ENCODE measurements around the gene AGAP3. TPM values are rescaled to one million over a fixed set of nuclear protein-coding genes. Genes with fewer than 3 reads are reported as not detected.
A peak's percentile ranks its signal among the peaks of the same experiment; 100 is the strongest.

Gene AGAP3
- total RNA-seq, 1 donor from 2014 or later, result 156 TPM

GRCh38 chr7:151064993-151065392, 21.3 kb upstream of the AGAP3 start:
- H4K20me1 ChIP-seq (ENCODE audit: insufficient read depth, low read length), result peaks cover 80% of the 10 kb centered on the region

GRCh38 chr7:151065516-151065915, 20.8 kb upstream of the AGAP3 start:
- H3K79me2 ChIP-seq (ENCODE audit: insufficient read depth, low read length), result peaks cover 49% of the 10 kb centered on the region
- H3K9me3 Mint-ChIP-seq (ENCODE audit: unreplicated experiment), result no peaks in the 10 kb centered on the region
- H3K27me3 ChIP-seq (ENCODE audit: insufficient read depth, low read length), result no peaks in the 10 kb centered on the region
- no peak overlapping the region for H2AFZ ChIP-seq (ENCODE audit: low read depth, low read length)
- H3K4me1 ChIP-seq (ENCODE audit: insufficient read depth, low read length), result peaks cover 31% of the 10 kb centered on the region
- DNase-seq (ENCODE audit: low read depth), result no peak
- H3K27ac Mint-ChIP-seq (ENCODE audit: unreplicated experiment), result peak overlapping the region; percentile 77
- H3K4me2 ChIP-seq (ENCODE audit: low read length), result no peak overlapping the region
- no peak for FAIRE-seq
- H3K4me1 Mint-ChIP-seq (ENCODE audit: low read depth, unreplicated experiment), result peaks cover 19% of the 10 kb centered on the region
- H3K36me3 ChIP-seq (ENCODE audit: insufficient read depth, low read length), result peaks cover 28% of the 10 kb centered on the region
- H3K36me3 Mint-ChIP-seq (ENCODE audit: low read depth, unreplicated experiment), result peaks cover 11% of the 10 kb centered on the region
- H3K9me3 ChIP-seq (ENCODE audit: insufficient read depth, low read depth, low read length), result no peaks in the 10 kb centered on the region
- no peak overlapping the region for H3K27ac ChIP-seq (ENCODE audit: low read depth, low read length)
- H3K4me3 ChIP-seq (ENCODE audit: insufficient read depth, low read depth, low read length), result no peak overlapping the region
- no peaks in the 10 kb centered on the region for H3K27me3 Mint-ChIP-seq (ENCODE audit: low read depth, unreplicated experiment)
- H3K4me3 Mint-ChIP-seq (ENCODE audit: unreplicated experiment), result no peak overlapping the region
- no peak overlapping the region for H3K9ac ChIP-seq (ENCODE audit: low read length)
- TF ChIP-seq EZH2 (IDR thresholded peaks at IDR 0.05; ENCODE audit: insufficient read depth, low read length) (no peak), CTCF (IDR thresholded peaks at IDR 0.05; ENCODE audit: insufficient read depth, low read depth, low read length) (no peak)
- H4K20me1 ChIP-seq (ENCODE audit: insufficient read depth, low read length), result peaks cover 77% of the 10 kb centered on the region

More at GRCh38 chr7:151064993-151065392, 21.3 kb upstream of the AGAP3 start:
- Histone ChIP-seq H3K9ac (ENCODE audit: low read length) (no peak overlapping the region), H3K4me1 (ENCODE audit: insufficient read depth, low read length) (peaks cover 35% of the 10 kb centered on the region), H3K4me2 (ENCODE audit: low read length) (no peak overlapping the region), H3K4me3 (ENCODE audit: insufficient read depth, low read depth, low read length) (no peak overlapping the region), H3K27ac (ENCODE audit: low read depth, low read length) (no peak overlapping the region), H3K79me2 (ENCODE audit: insufficient read depth, low read length) (peaks cover 54% of the 10 kb centered on the region), H3K27me3 (ENCODE audit: insufficient read depth, low read length) (no peaks in the 10 kb centered on the region), H3K9me3 (ENCODE audit: insufficient read depth, low read depth, low read length) (no peaks in the 10 kb centered on the region), H2AFZ (ENCODE audit: low read depth, low read length) (no peak overlapping the region), H3K36me3 (ENCODE audit: insufficient read depth, low read length) (peaks cover 28% of the 10 kb centered on the region)
- no peaks in the 10 kb centered on the region for H3K9me3 Mint-ChIP-seq (ENCODE audit: unreplicated experiment)
- no peaks in the 10 kb centered on the region for H3K27me3 Mint-ChIP-seq (ENCODE audit: low read depth, unreplicated experiment)
- no peak overlapping the region for H3K4me3 Mint-ChIP-seq (ENCODE audit: unreplicated experiment)
- no peak for DNase-seq (ENCODE audit: low read depth)
- peaks cover 19% of the 10 kb centered on the region for H3K4me1 Mint-ChIP-seq (ENCODE audit: low read depth, unreplicated experiment)
- H3K27ac Mint-ChIP-seq (ENCODE audit: unreplicated experiment), result peak overlapping the region; percentile 77
- FAIRE-seq, result no peak
- no peak for TF ChIP-seq EZH2 (IDR thresholded peaks at IDR 0.05; ENCODE audit: insufficient read depth, low read length)
- TF ChIP-seq CTCF (IDR thresholded peaks at IDR 0.05; ENCODE audit: insufficient read depth, low read depth, low read length), result no peak
- H3K36me3 Mint-ChIP-seq (ENCODE audit: low read depth, unreplicated experiment), result peaks cover 11% of the 10 kb centered on the region

GRCh38 chr7:151066273-151066974, 19.9 kb upstream of the AGAP3 start:
- TF ChIP-seq CTCF (IDR thresholded peaks at IDR 0.05; ENCODE audit: insufficient read depth, low read depth, low read length) (no peak), EZH2 (IDR thresholded peaks at IDR 0.05; ENCODE audit: insufficient read depth, low read length) (no peak)
- Histone ChIP-seq H3K9me3 (ENCODE audit: insufficient read depth, low read depth, low read length) (no peaks in the 10 kb centered on the region), H3K9ac (ENCODE audit: low read length) (no peak overlapping the region), H3K4me2 (ENCODE audit: low read length) (no peak overlapping the region), H3K4me3 (ENCODE audit: insufficient read depth, low read depth, low read length) (no peak overlapping the region), H3K27me3 (ENCODE audit: insufficient read depth, low read length) (no peaks in the 10 kb centered on the region), H2AFZ (ENCODE audit: low read depth, low read length) (no peak overlapping the region), H3K36me3 (ENCODE audit: insufficient read depth, low read length) (peaks cover 28% of the 10 kb centered on the region), H3K27ac (ENCODE audit: low read depth, low read length) (no peak overlapping the region), H3K4me1 (ENCODE audit: insufficient read depth, low read length) (peaks cover 22% of the 10 kb centered on the region), H3K79me2 (ENCODE audit: insufficient read depth, low read length) (peaks cover 39% of the 10 kb centered on the region), H4K20me1 (ENCODE audit: insufficient read depth, low read length) (peaks cover 68% of the 10 kb centered on the region)
- no peaks in the 10 kb centered on the region for H3K9me3 Mint-ChIP-seq (ENCODE audit: unreplicated experiment)
- no peaks in the 10 kb centered on the region for H3K27me3 Mint-ChIP-seq (ENCODE audit: low read depth, unreplicated experiment)
- no peak overlapping the region for H3K4me3 Mint-ChIP-seq (ENCODE audit: unreplicated experiment)
- peaks cover 11% of the 10 kb centered on the region for H3K36me3 Mint-ChIP-seq (ENCODE audit: low read depth, unreplicated experiment)
- FAIRE-seq (no peak), DNase-seq (ENCODE audit: low read depth) (no peak)
- peaks cover 15% of the 10 kb centered on the region for H3K4me1 Mint-ChIP-seq (ENCODE audit: low read depth, unreplicated experiment)
- H3K27ac Mint-ChIP-seq (ENCODE audit: unreplicated experiment), result no peak overlapping the region

Measured in astrocyte (in vitro differentiated cells and primary cell).